Caki2 (cell line): ENCODE measurements around the gene FXR1. TPM values are rescaled to one million over a fixed set of nuclear protein-coding genes. Genes with fewer than 3 reads are reported as not detected.
"Not testable (repeated sequence)": the region's sequence is repeated elsewhere in the genome, so short reads cannot be mapped to it uniquely, and the experiment has no call there.

Experiments
- DNase-seq: peaks from one replicate; pipeline ENCODE4 v3.0.0-alpha.2; 2015; ENCODE audit warnings: low read depth
- in situ Hi-C: cut with HindIII; loops from 2 replicates; pipeline ENCODE4 v1.10.0; 2016; ENCODE audit warnings: low sequenced_read_pairs, low pct_unique_long_range_greater_than_20kb, mixed read lengths
- total RNA-seq: library from RNA; depleted of rRNA; stranded (reverse); fragments of >200 nt; shearing (Covaris generic); gene quantifications from 2 replicates; pipeline ENCODE4 v1.2.3, GENCODE V29; 2014; ENCODE audit warnings: low replicate concordance; rRNA removed

Gene FXR1
- total RNA-seq: 115 and 117 TPM in 2 replicates

GRCh38 chr3:180912304-180913296 is at the start of gene FXR1:
TSS of gene FXR1 (plus strand) at chr3:180912670. CDS start at chr3:180912686, 16 bp downstream.
- DNase-seq: peak; percentile 87
- in situ Hi-C loops: no loop called here

DNA sequence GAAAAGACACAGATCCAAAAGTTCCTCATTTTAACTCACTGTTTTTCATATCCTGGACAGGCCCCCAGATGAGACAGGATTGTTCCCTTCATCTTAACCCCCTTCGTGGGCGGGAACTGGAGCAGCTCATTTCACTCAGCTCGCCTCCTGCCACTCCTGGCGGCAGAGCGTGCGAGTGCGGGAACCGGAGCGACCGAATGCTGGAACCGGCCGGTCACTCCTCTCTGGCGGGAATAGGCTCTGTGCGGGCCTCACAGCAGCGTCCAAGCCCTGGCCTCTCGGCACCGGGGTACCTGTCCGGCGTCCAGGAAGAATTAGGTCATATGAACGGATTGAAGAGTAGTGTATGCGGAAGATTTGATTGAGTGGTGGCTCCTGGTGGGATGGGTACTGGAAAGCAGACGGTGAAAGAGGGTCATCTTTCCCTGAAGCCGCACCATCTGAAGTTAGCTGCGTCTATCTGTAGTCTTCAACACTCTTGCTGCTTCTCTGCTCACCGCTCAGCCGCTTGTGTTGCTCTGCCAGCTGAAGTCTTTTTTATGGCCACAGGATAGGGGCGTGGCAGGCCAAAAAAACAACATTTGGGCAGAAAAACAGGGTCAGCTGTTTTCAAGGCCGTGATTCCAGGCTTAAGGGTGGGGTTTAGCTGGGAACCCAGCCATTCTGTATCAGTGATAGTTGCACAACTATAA is 42.3 kb upstream of the FXR1 start:
- no peak for DNase-seq

GRCh38 chr3:180871901-180872300 is 40.6 kb upstream of the FXR1 start:
- in situ Hi-C loops: no loop called here
- no peak for DNase-seq

More for the DNA sequence above, 42.3 kb upstream of the FXR1 start:
- in situ Hi-C loops: no loop called here

DNA sequence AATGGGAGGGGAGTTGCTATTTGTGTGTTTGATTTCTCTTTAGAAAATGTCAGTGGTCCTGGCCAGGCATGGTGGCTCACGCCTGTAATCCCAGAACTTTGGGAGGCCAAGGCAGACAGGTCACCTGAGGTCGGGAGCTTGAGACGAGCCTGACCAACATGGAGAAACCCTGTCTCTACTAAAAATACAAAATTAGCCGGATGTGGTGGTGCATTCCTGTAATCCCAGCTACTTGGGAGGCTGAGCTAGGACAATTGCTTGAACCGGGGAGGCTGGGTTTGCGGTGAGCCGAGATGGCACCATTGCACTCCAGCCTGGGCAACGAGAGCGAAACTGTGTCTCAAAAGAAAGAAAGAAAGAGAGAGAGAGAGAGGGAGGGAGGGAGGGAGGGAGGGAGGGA is 40.0 kb upstream of the FXR1 start:
- in situ Hi-C loops, DNase-seq: not testable (repeated sequence)

DNA sequence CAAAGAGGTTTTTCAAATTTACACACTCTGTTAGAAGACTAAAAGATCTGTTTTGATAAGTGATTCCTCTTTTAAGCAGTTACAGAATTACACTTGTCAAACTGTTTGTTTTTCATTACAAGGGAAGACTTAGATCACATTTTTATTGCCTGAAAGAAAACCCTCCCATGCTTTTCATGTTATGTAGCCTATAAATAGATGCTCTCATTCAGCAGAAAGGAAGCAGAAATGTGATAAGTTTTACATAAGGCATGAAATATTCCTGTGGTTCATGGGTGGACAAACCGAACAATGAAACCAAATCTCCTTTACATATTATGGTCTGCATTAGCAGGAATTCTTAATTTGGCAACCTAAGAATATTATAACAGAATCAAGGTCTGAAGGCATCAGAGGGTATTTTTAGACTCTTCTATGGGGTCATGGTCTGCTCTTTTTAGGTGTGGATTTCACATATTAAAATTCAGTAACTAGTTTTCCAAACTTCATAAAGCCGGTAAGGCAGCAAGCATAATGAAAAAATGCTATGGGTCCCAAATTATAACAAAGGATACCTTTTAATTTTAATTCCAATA is 37.3 kb upstream of the FXR1 start:
- no peak for DNase-seq
- in situ Hi-C loops: no loop called here

- no peak for DNase-seq
- in situ Hi-C loops: no loop called here
These were observed 31.2 kb upstream of the FXR1 start for GRCh38 chr3:180881065-180881801.

DNA sequence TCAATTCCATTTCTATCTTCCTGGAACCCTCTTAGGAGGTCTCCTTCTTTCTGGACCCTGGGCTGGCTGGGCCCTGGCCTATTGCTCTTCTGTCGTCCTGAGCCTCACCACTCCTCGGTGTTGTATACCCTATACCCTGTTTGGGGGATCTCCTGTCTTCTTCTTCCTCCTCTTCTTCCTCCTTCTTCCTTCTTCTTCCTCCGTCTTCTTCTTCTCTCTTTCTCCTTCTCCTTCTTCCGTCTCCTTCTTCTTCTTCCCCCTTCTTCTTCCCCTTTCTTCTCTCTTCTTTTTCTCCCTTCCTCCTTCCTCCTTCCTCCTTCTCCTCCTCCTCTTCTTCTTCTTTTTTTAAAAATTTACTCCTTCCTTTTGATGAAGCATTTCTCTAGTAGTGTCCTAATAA is 30.4 kb upstream of the FXR1 start:
- DNase-seq: no peak
- in situ Hi-C loops: no loop called here

DNA sequence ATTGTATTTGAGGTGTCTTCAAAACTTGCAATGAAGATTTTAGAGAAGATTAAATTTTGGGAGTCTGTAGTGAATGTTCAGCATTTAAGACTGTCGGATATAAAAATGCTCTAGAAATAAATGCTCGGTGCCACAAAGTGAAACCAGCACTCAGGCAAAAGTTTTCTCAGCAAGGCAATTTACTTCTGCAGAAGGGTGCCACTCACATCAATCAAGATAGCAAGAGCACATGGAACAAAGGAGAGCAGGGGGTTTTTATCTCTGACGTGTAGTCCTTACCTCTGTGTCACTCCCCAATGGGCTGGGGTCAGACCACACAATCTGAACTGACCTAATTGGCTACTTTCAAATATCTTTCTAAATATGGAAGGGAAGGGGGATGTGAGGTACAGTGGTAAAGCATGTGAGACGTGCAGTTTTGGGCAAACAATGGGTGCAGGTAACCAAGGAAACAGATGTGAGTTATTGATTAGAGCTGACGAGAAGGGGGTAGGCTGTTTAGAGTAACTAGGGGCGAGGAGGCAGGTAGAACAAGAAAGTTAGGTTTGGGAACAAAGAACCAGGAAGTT is 23.4 kb upstream of the FXR1 start:
- in situ Hi-C loops: no loop called here
- no peak for DNase-seq

DNA sequence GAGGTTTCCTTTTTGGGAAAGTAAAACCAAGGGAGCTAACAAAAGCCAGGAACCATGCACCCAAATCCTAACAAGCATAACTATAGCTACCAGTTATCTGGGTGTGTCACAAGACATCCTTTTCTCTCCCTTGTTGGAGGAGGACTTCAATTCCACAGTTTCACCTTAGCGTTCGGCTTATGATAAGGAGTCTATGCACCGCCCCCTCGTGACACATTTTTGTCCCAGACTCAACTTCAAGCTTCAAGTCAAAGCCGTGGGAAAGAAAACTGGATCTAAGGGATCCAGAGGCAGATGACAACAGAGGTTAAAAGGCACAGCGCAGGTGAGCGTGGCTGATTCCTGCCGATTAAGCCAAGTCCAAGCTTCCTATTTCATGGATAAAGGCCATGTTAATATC is 13.9 kb upstream of the FXR1 start:
- in situ Hi-C loops: no loop called here
- no peak for DNase-seq

- in situ Hi-C loops: no loop called here
- DNase-seq: no peak
These were observed 2.9 kb upstream of the FXR1 start for GRCh38 chr3:180909369-180910127.

DNA sequence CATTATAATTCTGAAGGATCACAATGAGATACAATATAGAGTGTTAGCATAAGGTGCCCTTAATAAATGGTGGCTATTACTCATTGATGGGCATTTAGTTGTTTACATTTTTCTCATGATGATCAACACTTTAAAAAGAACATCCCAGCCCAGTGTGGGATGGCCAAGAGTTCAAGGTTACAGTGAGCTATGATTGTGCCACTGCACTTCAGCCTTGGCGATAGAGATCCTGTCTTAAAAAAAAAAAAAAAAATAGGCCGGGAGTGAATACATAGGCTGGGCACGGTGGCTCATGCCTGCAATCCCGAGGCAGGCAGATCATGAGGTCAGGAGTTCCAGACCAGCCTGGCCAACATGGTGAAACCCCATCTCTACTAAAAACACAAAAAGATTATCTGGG is 1.6 kb upstream of the FXR1 start:
- in situ Hi-C loops: no loop called here
- DNase-seq: no peak

DNA sequence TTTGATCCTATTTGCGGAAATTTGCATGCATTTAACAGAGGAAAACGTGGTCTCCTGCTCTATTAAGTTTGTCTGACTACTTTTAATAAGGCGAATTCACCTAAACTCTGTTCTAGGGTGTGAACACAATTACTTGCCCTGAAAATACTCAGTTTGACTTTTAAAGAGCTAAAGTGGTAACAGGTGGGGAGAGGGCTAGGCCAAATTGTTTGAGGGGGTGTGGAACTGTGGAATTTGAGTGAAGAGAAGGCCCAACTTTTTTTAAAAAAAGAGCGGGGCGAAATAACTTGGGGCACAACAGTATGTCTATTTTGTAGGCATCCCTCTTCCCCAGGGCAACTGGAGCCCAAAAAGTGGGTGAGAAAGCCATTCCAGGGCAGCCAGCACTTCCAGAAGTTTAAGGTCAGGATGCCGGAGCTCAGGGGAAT is 580 bp upstream of the FXR1 start:
- in situ Hi-C loops: no loop called here
- no peak for DNase-seq

DNA sequence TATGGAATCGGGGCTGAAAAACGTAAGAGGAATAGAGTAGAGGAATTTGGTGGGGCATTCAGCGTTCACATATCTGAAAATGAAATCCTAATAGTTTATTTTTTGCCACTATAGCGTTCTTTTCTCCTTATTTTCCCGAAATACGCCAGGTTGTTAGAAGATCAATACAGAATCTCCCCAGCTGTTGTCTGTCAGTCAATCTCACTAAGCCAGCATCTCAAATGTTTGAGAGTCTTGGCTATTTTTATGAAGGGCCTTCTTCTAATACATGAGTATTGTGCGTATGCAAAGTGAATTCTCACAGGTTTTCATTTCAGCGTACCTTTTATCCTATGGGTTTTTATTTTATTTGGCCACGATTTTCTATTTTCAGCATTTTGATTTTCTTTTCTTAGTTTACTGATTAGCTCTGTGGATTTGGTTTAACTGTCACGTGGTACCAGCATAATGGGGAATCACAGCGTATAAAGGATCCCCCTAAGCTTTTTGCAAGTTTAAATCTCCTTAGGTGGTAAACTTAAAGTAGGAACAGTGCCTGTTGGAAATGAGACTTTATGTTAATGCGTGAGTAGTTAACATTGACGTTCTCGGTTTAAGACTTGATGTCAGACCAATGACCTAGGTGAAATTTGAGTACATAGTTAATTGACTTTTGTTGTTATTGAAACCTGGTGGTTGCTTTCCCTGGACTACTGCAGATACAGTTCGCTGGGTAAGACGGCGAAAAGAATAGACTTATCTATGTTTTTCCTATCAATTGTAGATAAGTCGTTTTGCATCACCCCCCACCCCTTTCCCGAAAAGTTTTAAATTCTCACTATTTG is 1.3 kb downstream of the FXR1 start:
- peak; percentile 16 for DNase-seq
- in situ Hi-C loops: no loop called here

- no peak for DNase-seq
These were observed 6.1 kb downstream of the FXR1 start for GRCh38 chr3:180918542-180918941.

DNA sequence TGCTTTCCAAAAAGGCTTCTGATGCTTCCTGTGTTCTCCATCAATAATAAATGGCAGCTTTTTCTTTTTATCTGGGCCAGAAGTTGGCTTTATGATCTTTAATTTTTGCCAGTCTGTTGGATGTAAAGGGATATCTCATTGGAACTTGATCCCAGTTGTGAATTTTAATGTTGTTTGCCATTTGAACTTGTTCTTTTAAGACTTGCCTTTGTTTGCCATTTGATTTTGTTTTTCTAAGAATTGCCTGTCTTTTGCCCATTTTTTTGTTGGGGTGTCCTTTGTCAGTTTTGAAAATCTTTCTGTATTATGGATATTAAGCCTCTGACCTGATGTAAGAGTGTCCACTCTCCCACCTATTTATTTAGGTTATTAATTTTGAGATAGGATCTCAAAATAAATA is 9.8 kb downstream of the FXR1 start:
- in situ Hi-C loops: no loop called here
- no peak for DNase-seq

More at GRCh38 chr3:180918542-180918941, 6.1 kb downstream of the FXR1 start:
- in situ Hi-C loops: no loop called here

GRCh38 chr3:180923561-180923960 is 11.1 kb downstream of the FXR1 start:
- in situ Hi-C loops: no loop called here
- no peak for DNase-seq
